Kidney (tissue), 14 donors: ENCODE results near the gene CCNL1. TPM values are rescaled to one million over a fixed set of nuclear protein-coding genes. Genes with fewer than 3 reads are reported as not detected.
A peak's percentile ranks its signal among the peaks of the same experiment; 100 is the strongest.

Experiments used
- DNase-seq, 5 donors: peaks; one replicate each; pipeline ENCODE4 v3.0.0-alpha.2; 2013 to 2020
- FAIRE-seq: peaks from 2 replicates; lab custom pipeline; 2012; peaks lifted over from hg19 to GRCh38; lab: Jason Lieb, UNC
- H3K27ac ChIP-seq, 2 donors: one replicate each; pipeline ENCODE4 v1.7.0; 2013; ENCODE audit warnings: low read depth in 2 of 2, low read length in 2 of 2, inconsistent platforms in 1 of 2
- H3K27me3 ChIP-seq: one replicate; pipeline ENCODE4 v1.7.1; 2013; ENCODE audit warnings: low read length, inconsistent platforms; ENCODE audit not compliant: control insufficient read depth, insufficient read depth
- H3K36me3 ChIP-seq, 3 donors: one replicate each; pipeline versions ENCODE4 v1.7.0 to v1.7.1; 2013; ENCODE audit warnings: low read length in 3 of 3, control low read depth in 1 of 3, inconsistent platforms in 1 of 3; ENCODE audit not compliant: insufficient read depth in 3 of 3, control insufficient read depth in 2 of 3
- H3K4me1 ChIP-seq, 3 donors: one replicate each; pipeline versions ENCODE4 v1.7.0 to v1.7.1; 2013; ENCODE audit warnings: low read length in 3 of 3, inconsistent platforms in 1 of 3, low read depth in 1 of 3; ENCODE audit not compliant: control insufficient read depth in 2 of 3, insufficient read depth in 2 of 3
- H3K4me3 ChIP-seq, 3 donors: one replicate each; pipeline versions ENCODE4 v1.7.0 to v1.8.1; 2013; ENCODE audit warnings: low read length in 3 of 3, control low read depth in 1 of 3, inconsistent platforms in 1 of 3
- H3K9ac ChIP-seq, 3 donors: one replicate each; pipeline versions ENCODE4 v1.7.0 to v1.7.1; 2013; ENCODE audit warnings: low read length in 3 of 3, control low read depth in 1 of 3, inconsistent platforms in 1 of 3
- H3K9me3 ChIP-seq, 3 donors: one replicate each; pipeline versions ENCODE4 v1.7.0 to v1.7.1; 2013; ENCODE audit warnings: low read length in 3 of 3, control low read depth in 1 of 3, inconsistent platforms in 1 of 3; ENCODE audit not compliant: control insufficient read depth in 2 of 3, insufficient read depth in 1 of 3
- CTCF ChIP-seq: IDR thresholded peaks from 3 replicates; pipeline ENCODE4 v1.5.1; 2012; ENCODE audit warnings: mild to moderate bottlenecking, moderate library complexity, borderline replicate concordance; ENCODE audit not compliant: insufficient read depth; ENCODE audit errors: extremely low read depth
- intact Hi-C: fragments of 100-400 bp; cut with DNase I; formaldehyde crosslinking; loops from one replicate; pipeline ENCODE4 v1.11.1; 2022
- polyA plus RNA-seq: library from polyadenylated mRNA; stranded (reverse); fragments of 350-450 nt; fragmentation: Illumina TruSeq; extraction: RNeasy Lipid Tissue Mini Kit (QIAGEN cat#74804); gene quantifications from one replicate; pipeline ENCODE4 v1.2.3, GENCODE V29; 2014; ENCODE audit warnings: low read depth, low replicate concordance; ENCODE audit not compliant: insufficient read depth
- total RNA-seq: library from RNA; stranded (reverse); fragmentation: NEBNext Ultra II Directional; extraction: Animal tissue kit (Norgen Biotek cat#: 25700); gene quantifications from one replicate; pipeline ENCODE4 v1.2.1, GENCODE V29; 2021
- donor health status: control.
- donor health status: control.
- donor health status: control.
- donor health status: control.
- donor health status: control.
- donor health status: DM: yes; HTN: yes; CAD: no.
- donor health status: Normal renal cell carcinoma (clear cell type).

CCNL1 gene
- total and polyA plus RNA-seq, 2 donors from 2014 or later, result 41.7 to 104 TPM

GRCh38 chr3:157166561-157166960 lies 6.6 kb upstream of the CCNL1 start:
- Histone ChIP-seq H3K27me3 (no peaks in the 10 kb centered on the region), H3K4me1 (peaks cover 0 to 27% (median 10%) of the 10 kb centered on the region in 3 donors), H3K36me3 (no peaks in the 10 kb centered on the region), H3K9me3 (no peaks in the 10 kb centered on the region), H3K27ac (peak overlapping the region; percentile 36 to 85), H3K4me3 (no peak overlapping the region), H3K9ac (no peak overlapping the region)
- DNase-seq (peak in 2 of 5 donors; percentile 41 to 53), FAIRE-seq (peak; percentile 86)
- no peak for TF ChIP-seq CTCF
- intact Hi-C loops, result no loop called here

GRCh38 chr3:157166115-157166514 lies 6.2 kb upstream of the CCNL1 start:
- Histone ChIP-seq H3K9me3 (no peaks in the 10 kb centered on the region), H3K4me1 (peaks cover 1 to 27% (median 12%) of the 10 kb centered on the region in 3 donors), H3K4me3 (no peak overlapping the region), H3K27me3 (no peaks in the 10 kb centered on the region), H3K9ac (no peak overlapping the region), H3K27ac (peak overlapping the region; percentile 36 to 59), H3K36me3 (no peaks in the 10 kb centered on the region)
- TF ChIP-seq CTCF, result no peak
- FAIRE-seq (no peak), DNase-seq (no peak)
- intact Hi-C loops, result no loop called here

GRCh38 chr3:157163217-157163953 lies 3.4 kb upstream of the CCNL1 start:
- DNase-seq (no peak), FAIRE-seq (no peak)
- TF ChIP-seq CTCF, result no peak
- Histone ChIP-seq H3K27me3 (no peaks in the 10 kb centered on the region), H3K4me1 (peaks cover 6 to 25% (median 14%) of the 10 kb centered on the region in 3 donors), H3K9me3 (no peaks in the 10 kb centered on the region), H3K4me3 (no peak overlapping the region), H3K27ac (no peak overlapping the region), H3K9ac (no peak overlapping the region), H3K36me3 (peaks cover under 1 to 4% (median 2%) of the 10 kb centered on the region in 3 donors)
- intact Hi-C loops, result no loop called here
